Kidney glomerular epithelial cell (primary cell): ENCODE results near the gene PPP3CB.

ENCODE experiments used
- DNase-seq: peaks from one replicate; lab custom pipeline; 2025; lab: John Stamatoyannopoulos, UW

PPP3CB gene

DNA sequence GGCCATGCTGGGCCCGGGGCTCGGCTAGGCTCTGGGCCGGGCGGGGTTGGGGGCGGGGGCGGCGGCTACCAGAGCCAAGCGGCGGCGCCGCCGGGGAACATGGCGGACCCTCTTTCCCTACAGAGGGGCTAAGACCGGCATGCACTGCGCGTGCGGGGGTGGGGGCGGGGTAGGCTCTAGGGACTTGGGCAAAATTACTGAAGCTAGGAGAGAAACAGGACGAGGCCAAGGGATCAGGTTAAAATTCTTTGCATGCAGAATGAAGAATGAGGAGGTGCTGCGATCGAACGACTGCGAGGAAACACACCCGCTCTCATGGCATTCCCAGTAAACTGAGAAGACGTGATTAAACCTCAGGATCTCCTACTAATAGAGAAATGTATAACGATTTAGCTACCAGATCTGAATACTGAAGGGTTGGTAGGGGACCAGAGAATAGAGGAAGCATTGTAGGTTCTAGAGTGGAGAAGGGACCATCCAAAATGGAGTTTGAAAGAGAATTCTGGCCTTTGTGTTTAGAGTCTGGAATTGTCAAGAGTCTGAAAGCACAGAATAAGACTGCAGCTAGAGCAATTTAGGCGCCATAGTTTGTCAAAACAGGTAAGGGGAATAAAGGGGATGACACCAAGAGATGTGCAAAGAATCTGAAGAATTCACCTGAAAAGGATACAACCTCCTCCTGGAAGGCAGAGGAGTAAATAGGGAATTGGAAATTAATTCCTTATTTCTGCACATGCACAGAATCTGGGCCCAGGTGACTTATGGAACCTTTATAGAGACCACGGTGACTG lies at the start of gene PPP3CB:
Gene PPP3CB (minus strand): TSS at position 141 of the 791 bp plus-strand sequence. CDS start 135 bp downstream, at position 6.
- DNase-seq: peak; percentile 89

DNA sequence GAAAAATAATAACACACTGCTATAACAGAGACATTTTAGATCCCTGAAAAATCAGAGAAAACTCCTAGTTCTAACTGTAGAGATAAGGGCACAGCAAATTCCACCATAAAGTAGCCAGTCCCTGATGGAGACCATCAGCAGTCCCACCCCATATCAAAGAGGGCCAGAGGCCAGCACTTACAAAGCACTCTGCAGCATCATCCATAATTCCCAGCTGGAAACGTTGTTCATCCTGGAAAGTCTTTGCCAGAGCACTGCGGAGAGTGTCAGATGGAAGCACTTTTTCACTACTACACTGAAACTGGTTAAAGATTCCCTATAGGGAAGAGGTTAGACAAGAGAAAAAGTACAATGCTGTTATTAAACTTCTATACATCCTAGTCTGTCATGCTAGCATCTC lies 49.5 kb upstream of the PPP3CB start:
- no peak for DNase-seq

DNA sequence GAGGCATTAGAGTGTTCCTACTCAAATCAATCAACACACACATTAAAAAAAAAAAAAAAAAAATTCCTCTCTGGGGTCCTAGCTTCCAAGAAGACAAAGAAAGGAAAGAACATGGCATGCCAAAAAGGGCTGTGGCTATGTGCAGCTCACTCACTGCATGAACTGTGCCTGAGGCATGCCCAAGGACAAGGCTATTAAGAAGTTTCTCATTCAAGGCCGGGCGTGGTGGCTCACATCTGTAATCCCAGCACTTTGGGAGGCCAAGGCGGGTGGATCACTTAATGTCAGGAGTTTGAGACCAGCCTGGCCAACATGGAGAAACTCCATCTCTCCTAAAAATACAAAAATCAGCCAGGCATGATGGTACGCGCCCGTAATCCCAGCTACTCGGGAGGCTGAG lies 41.9 kb upstream of the PPP3CB start:
- no peak for DNase-seq

DNA sequence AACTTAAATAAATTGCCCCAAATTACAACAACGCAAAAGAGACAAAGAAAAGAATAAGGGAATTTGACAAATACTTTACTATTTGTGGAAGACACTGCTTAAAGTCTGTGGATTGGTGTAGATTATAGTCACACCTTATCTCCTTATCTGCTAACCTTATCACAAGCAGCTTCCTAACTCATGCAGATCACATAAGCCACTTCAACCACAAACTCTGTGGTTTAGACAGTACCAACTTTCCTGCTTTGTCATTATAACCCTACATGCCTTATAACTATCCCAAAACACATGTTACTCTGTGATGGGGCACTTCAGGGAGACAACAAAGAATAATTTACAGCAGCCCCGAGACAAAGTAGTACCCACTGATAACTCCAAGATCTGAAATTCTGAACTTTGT lies 41.5 kb upstream of the PPP3CB start:
- DNase-seq: no peak

DNA sequence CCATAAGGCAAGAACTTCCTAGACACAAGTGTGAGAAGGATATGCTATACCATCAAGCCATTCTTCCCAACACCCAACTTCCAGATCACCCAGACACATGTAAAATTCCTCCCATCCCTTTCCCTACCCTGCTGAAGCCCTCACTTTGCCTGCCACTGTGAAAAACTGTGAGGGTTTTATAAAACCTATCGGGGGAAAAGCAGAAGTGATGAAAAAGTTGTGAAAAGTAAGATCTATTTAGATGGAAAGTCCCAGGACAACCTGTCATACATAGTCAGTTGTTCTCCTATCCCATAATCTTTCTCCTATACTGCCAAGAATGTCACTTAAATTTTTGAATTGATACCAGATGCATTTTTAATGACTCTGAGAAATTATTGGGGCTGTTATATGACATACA lies 39.0 kb upstream of the PPP3CB start:
- no peak for DNase-seq

DNA sequence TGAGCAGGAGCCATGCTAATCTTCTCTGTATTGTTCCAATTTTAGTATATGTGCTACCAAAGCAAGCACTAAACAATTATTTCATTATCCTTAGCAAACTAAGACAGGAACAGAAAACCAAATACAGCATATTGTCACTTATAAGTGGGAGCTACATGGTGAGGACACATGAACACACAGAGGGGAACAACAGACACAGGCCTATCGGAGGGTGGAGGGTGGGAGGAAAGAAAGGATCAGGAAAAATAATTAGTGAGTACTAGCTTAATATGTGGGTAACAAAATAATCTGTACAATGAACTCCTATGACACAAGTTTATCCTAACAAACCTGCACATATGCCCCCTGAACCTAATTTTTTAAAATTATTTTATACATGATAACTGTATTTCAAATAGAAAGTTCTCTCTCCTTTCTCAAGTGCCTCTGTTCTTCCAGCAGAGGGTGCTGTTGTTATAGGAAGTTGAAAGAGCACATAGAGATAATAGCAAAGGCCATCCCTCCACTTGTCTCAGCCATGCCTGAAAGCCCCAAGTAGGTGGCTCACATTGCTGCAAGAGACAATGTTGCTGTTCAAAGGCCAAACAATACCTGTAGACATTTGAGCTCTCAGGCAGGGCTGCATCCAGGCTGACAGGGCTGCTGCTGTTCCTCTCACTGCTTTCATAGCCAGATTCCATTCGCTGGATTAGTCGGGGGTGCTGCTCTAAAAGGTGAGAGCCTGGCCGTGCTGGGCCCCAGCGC lies 33.4 kb upstream of the PPP3CB start:
- DNase-seq: peak; percentile 44

DNA sequence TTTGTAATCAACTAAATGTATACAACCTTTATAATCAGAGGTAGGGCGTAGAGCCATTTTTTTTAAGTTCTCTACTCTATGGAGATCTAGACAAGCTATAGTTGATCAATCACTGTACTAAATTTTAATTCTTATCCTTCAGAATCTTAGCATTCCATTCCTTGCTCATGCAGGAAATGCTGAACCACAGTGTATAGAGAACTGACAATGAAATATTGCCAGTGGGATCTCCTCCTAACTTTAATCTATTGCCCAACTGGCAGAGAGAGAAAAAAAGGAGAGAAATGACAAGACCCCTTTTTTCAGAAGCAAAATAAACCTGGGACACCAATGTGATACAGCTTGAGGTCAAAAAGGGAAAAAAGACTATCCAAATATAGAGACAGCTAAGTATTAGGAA lies 26.4 kb upstream of the PPP3CB start:
- no peak for DNase-seq

DNA sequence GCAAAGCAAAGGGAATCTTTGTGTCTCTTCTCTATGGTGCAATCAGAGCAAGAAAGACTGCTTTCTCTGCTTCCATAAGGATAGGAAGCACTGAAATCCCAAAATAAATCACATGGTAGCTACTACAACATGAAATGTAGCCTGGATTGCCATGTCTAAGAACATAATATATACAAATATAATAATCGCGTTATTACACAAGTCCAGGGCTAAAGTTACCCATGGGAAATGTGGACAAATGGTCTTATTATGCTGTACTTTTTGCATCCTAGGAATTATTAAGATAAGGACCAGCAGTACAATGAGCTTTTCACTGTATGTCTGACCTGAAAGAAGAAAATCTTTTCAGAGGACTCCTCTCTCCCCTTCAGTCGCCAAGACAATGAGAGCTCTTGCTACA lies 23.5 kb upstream of the PPP3CB start:
- no peak for DNase-seq

DNA sequence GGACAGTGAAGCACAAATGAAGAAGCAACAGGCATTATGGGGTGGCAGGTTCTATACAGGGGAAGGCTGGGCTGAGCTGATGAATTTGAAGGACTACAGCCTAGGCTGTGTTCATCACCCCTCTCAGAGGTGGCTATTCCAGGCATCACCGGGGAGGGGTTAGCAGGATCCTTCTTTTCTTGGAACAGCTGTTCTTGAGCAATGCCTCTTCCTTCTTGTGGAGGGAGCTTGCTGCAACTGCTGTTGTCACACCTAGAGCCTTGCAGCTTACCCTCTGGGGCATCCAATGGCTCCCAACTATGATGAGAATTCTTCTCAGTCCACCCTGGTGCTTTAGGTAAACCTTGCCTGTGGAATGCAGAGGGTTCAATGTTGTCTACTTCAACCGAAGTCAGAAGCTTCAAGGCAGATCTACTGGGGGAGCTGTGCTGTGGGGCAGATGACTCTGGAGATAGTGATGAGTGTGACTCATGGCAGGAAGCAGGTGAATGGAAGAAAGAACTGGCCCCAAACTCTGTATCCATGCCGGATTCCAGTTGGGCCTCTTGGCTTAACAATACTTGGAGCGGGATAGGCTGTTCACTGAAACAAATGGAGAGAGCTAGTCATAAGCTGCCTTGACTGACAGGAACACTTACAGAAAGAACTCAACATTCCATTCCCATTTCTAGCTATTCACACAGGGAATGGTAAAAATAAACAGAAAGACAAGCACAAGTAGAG lies 21.5 kb upstream of the PPP3CB start:
- DNase-seq: peak; percentile 34

DNA sequence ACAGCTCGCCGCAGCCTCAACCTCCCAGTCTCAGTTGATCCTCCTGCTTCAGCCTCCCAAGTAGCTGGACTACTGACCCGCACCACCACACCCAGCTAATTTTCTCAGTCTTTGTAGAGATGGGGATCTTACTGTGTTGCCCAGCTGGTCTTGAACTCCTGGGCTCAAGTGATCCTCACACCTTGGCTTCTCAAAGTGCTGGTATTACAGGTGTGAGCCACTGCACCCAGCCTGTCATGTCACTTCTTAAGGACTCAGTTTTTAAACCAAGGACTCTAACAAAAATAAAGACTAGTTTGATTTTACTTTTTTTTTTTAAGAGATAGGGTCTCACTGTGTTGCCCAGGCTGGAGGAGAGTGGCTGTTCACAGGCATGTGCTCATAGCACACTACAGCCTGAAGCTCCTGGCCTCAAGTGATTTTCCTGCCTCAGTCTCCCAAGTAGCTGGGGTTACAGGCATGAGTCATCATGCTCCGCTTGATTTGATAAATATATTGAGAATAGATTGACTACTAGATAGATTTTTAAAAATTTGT lies 16.5 kb upstream of the PPP3CB start:
- DNase-seq: no peak

DNA sequence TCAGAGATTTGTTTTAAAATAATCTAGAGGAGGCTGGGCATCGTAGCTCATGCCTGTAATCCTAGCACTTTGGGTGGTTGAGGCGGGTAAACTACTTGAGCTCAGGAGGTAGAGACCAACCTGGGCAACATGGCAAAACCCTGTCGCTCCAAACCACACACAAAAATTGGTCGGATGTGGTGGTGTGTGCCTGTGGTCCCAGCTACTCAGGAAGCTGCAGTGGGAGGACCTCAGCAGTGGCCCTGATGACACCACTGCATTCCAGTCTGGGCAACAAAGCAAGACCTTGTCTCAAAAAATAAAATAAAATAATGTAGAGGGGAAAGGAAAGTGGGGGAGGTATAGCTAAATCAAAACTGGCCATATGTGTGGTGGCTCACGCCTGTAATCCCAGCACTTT lies 13.9 kb upstream of the PPP3CB start:
- DNase-seq: no peak

DNA sequence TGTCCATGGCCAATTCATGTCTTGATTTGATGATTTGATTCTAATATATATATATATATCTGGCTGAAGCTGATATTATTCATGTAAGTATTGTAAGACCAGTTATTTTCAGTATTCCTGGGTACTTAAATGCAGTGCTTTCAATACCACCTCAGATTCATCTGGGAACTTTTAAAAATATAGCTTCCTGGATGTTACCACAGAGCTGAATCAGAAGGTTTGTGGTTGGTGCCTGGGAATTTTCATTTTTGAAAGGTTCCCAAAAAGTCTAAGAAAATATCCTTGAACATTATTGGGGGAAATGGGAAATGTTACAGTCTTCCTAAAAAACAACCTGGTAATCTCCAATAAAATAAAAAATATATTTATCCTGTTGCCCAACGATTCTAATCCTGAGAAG lies 10.7 kb upstream of the PPP3CB start:
- no peak for DNase-seq

DNA sequence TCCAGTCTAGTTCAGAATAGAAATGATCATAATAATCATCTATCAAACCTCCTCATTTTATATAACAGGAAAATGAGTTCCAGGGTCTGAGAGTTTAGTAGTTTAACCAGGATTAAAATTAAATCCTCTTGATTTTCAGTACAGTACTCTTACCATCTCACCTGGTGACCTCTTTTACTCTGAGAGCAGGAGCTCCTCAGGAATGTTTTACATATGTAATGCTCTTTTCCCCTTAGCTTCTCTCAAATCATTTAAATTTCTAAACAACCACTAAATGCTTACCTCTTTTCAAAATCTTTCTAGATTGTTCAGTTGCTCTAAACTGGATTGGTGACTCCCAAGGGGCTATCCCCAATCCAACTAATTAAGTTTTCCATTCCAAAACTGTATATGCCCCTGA lies 10.2 kb upstream of the PPP3CB start:
- no peak for DNase-seq

DNA sequence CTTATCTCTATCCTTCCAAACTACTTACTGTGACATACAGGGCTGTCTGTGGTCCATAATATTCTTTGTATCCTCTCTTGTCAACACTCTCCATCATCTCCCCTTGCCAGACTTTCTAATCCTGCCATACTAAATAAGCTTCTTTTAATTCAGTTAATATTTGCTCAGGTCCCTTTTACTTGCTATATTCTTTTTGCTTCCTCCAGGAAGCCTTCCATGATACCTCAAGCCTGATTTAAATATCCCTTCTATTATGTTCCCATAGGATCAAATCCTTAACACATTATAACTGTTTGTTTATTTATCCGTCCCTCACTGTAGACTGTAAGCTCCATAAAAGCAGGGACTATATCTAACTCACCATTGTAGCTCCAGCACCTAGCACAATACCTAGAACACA lies 7.2 kb upstream of the PPP3CB start:
- DNase-seq: no peak

DNA sequence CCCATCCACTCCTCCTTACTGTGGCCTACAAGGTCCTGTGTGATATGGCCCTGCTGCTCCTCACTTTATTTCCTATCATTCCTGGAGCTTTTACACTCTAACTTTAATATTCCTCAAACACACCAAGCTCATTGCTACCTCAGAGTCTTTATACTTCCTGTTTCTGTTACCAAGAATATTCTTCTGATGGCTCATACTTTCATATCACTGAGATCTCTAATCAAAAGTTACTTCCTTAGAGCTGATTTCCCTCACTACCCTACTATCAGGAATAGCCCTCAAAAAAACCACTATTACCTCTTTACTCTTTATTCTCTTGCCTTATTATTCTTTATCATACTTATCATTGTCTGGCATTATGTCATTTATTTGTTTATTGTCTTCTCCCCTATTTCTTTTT lies 5.8 kb upstream of the PPP3CB start:
- no peak for DNase-seq

DNA sequence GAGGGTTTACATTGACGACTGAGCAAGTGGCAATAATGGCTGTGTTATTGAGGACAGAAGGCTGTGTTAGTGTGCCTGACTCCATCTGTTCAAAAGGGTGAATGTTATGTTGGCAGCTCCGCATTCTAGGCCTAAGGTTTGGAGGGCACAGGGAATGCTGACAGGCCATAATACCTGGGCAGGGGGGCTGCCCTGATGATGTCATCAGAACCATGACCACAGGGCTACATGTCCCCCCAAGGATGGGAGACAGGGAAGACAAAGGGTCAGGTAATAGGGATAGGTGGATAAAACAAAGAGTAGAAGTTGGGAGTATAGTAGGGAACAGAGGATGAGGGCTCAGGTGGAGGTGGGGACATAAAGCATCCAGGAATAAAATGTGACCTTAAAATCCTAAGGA lies 1.8 kb upstream of the PPP3CB start:
- no peak for DNase-seq

DNA sequence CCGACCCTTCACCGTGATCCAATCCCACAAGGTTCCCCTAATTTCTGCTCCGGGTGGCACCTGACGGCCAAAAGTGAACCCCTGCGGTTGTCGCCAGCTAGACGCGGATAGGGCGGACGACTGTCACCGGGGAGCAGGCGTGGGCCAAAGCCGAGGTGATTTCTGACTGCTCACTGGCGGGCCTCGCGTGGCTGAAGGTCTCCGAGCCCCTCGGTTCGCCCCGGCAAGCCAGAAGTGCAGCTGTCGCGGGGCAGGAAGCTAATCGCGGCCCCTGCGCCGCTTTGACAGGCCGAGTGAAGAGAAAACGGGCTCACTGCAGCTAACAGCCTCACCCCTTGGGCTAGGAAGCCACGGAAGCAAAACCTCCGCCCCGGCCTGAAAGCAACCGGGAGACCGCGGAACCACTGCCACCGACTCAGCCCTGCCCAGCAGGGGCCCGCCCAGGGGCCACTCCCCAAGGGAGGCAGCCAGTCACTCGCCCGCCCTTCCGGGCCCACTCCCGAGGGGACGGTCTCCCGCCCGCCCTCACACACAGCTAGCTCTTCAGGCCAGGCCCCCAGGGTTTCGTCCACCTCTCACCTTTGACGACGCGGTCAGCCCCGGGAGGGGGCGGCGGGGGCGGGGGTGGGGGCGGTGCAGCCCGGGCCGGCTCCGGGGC lies 469 bp downstream of the PPP3CB start:
- peak; percentile 89 for DNase-seq

DNA sequence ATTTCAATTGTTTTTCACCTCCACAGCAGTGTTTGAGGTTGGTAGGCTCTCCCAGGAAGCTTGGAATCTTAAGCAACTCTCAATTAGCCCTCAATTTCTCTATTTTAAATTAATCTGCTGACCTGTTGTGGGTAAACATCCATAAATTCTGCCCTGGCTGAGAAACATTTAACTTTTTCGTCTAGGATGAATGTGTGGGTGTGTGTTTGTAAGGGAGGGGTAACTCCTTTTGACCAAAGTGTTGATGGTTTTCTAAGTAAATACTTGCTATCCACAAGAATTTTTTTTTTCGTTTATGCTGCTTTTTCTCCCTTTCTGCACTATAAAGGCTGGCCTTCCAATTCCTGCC lies 973 bp downstream of the PPP3CB start:
- DNase-seq: no peak

DNA sequence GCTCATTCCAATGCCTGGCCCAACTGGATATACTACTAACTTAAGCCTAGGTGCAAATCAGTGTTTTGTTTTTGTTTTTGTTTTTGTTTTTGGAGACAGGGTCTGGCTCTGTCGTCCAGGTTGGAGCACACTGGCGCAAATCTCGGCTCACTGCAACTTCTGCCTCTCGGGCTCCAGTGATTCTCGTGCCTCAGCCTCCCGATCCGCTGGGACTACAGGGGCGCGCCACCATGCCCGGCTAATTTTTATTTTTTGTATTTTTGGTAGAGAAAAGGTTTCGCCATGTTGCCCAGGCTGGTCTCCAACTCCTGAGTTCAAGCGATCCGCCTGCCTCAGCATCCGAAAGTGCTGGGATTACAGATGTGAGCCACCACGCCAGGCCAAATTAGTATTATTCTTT lies 1.6 kb downstream of the PPP3CB start:
- no peak for DNase-seq

DNA sequence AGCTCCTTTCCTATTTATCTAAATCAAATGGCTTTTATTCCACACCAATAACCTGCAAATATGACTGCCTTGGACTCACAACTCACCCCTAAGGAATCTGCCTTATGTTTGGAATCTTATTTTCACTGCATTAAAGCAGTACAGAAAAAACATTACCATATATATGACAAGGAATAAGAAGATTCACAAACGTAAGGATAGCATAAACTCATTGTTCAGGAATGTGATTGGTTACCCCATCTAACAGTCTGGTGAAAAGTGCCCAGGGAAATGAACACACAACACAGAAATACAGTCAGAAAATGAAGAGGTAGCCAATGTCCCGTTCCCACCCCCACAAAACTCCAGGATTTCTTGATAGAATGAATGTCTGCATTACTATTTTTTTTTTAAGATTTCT lies 2.0 kb downstream of the PPP3CB start:
- DNase-seq: peak; percentile 18

DNA sequence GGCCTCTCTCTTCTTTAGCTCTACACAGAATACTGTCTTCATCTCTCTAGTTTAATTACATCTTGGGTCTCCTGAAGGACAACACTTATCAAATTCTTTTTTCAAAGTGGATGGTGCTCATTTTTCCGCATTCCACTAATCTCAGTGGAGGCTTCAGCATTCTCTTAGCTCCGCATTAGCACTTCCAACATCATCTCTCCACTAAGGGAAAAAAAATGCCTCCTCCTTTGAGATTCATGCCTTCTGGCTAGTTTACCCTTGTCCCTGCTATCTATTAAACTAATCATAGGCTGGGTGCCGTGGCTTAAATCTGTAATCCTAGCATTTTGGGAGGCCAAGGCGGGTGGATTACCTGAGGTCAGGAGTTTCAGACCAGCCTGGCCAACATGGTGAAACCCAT lies 9.2 kb downstream of the PPP3CB start:
- no peak for DNase-seq

DNA sequence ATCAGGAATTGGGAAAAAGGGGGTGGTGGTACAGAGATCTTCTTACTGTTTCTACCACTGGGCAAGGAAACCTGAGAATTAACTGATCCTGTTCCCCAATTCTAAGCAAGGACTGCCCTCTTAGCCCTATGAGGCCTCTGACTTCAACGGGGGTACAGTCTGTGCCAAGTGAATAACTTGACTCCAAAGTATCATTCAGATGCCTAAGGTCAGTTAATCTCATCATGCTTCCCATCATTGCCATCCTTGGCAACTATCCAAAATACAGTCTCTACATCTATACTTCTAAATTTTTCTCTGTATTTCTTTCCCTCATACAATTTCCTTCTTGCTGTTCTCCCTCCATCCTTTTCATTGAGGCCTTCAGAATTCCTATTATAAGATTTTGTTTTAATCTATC lies 10.5 kb downstream of the PPP3CB start:
- DNase-seq: no peak
